Measurements from ENCODE around the gene MCOLN1. TPM values are rescaled to one million over a fixed set of nuclear protein-coding genes. Genes with fewer than 3 reads are reported as not detected.

The MCOLN1 gene
- total RNA-seq, 1 donor from 2014 or later = 6.6 TPM

DNA sequence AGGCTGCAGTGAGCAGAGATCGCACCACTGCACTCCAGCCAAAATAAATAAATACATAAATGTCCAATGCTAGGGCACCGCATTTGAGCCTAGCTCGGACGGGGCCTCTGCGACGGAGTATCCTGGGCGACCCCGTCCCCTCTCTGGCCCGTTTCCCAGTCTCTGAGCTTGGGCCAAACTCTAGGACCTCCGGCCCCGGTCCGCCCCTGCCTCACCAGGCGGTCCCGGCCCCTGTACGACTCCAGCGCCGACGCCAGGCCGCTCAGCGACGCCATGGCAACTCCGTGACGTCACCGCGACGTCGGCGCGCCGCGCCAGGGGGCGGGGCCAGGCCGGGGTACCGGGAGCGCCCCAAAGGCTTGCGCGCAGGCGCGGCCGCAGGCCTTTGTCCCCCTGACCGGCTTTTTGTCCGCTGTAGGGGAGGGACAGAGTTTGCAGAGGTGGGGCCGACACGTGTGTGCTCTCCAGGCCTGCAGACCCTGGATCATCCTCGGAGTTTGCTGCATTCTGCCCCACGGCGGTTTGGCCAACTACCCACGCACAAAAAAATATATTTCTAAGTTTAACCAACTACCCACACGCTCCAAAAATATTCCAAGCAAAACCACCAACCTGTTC lies 33.6 kb upstream of the MCOLN1 start, which contains the start of gene PEX11G:
PEX11G (minus strand) TSS at position 300 of the 618 bp plus-strand sequence; CDS start at position 275, 25 bp downstream.
- Histone ChIP-seq H3K27ac (peak within 1 kb of the TSS; percentile 77), H3K27me3 (no peaks in the 10 kb centered on the region), H3K4me3 (peak within 1 kb of the TSS; percentile 59), H3K36me3 (no peaks in the 10 kb centered on the region), H2AFZ (replicated peaks) (peak within 1 kb of the TSS; percentile 47), H3K9ac (no peak within 1 kb of the TSS), H3K4me1 (peaks cover 10% of the 10 kb centered on the region), H4K20me1 (ENCODE audit: low read depth) (no peaks in the 10 kb centered on the region), H3K9me3 (ENCODE audit: low read depth) (no peaks in the 10 kb centered on the region), H3K79me2 (ENCODE audit: low read depth) (no peaks in the 10 kb centered on the region), H3K4me2 (peak within 1 kb of the TSS; percentile 78), H3F3A (ENCODE audit: low read depth) (peaks cover 12% of the 10 kb centered on the region)
- peaks cover 13% of the 10 kb centered on the region for H3K27me3 Mint-ChIP-seq (ENCODE audit: insufficient read depth, low read depth)
- no peaks in the 10 kb centered on the region for H3K36me3 Mint-ChIP-seq
- peak within 1 kb of the TSS; percentile 91 for H3K27ac Mint-ChIP-seq
- DNase-seq (ENCODE audit: low spot score) = peak; percentile 98
- no peaks in the 10 kb centered on the region for H3K9me3 Mint-ChIP-seq
- TF ChIP-seq EZH2phosphoT487 (IDR thresholded peaks at IDR 0.05) = no peak
- TF ChIP-seq, protein P1, sequence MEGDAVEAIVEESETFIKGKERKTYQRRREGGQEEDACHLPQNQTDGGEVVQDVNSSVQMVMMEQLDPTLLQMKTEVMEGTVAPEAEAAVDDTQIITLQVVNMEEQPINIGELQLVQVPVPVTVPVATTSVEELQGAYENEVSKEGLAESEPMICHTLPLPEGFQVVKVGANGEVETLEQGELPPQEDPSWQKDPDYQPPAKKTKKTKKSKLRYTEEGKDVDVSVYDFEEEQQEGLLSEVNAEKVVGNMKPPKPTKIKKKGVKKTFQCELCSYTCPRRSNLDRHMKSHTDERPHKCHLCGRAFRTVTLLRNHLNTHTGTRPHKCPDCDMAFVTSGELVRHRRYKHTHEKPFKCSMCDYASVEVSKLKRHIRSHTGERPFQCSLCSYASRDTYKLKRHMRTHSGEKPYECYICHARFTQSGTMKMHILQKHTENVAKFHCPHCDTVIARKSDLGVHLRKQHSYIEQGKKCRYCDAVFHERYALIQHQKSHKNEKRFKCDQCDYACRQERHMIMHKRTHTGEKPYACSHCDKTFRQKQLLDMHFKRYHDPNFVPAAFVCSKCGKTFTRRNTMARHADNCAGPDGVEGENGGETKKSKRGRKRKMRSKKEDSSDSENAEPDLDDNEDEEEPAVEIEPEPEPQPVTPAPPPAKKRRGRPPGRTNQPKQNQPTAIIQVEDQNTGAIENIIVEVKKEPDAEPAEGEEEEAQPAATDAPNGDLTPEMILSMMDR (IDR thresholded peaks at IDR 0.05) = no peak
- no peak for TF ChIP-seq EZH2 (IDR thresholded peaks at IDR 0.05)
- H3K4me1 Mint-ChIP-seq = peaks cover 15% of the 10 kb centered on the region
- peak within 1 kb of the TSS; percentile 78 for H3K4me3 Mint-ChIP-seq

DNA sequence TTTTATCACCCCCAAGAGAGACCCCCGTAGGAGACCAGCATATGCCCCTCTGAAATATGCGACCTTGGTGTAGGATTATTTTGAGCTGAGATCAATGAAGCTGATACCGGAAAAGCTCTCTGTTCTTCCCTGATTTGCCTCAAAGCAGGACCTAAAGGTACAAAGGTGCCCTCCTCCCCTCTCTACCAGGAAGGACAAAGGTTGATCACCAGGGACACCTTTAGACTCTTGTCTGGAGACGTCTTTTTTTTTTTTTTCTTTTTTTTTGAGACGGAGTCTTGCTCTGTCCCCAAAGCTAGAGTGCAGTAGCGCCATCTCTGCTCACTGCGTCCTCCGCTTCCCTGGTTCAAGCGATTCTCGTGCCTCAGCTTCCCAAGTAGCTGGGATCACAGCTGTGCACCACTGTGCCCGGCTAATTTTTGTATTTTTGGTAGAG lies 32.8 kb upstream of the MCOLN1 start:
- H3K9me3 Mint-ChIP-seq = no peaks in the 10 kb centered on the region
- peak; percentile 13 for DNase-seq (ENCODE audit: low spot score)
- H3K27me3 ChIP-seq = no peaks in the 10 kb centered on the region
- peak overlapping the region; percentile 44 for H2AFZ ChIP-seq (replicated peaks)
- H3K27me3 Mint-ChIP-seq (ENCODE audit: insufficient read depth, low read depth) = peaks cover 13% of the 10 kb centered on the region
- no peak overlapping the region for H3K4me3 ChIP-seq
- peaks cover 22% of the 10 kb centered on the region for H3K4me1 Mint-ChIP-seq
- no peaks in the 10 kb centered on the region for H3K36me3 Mint-ChIP-seq
- peak overlapping the region; percentile 72 for H3K4me3 Mint-ChIP-seq
- TF ChIP-seq EZH2phosphoT487 (IDR thresholded peaks at IDR 0.05) (no peak), EZH2 (IDR thresholded peaks at IDR 0.05) (no peak)
- TF ChIP-seq, protein P1 (IDR thresholded peaks at IDR 0.05) = no peak
- H3K4me1 ChIP-seq = peaks cover 10% of the 10 kb centered on the region
- no peak overlapping the region for H3K9ac ChIP-seq
- no peaks in the 10 kb centered on the region for H3K9me3 ChIP-seq (ENCODE audit: low read depth)
- no peaks in the 10 kb centered on the region for H3K79me2 ChIP-seq (ENCODE audit: low read depth)
- H3K36me3 ChIP-seq = no peaks in the 10 kb centered on the region
- H3F3A ChIP-seq (ENCODE audit: low read depth) = peaks cover 12% of the 10 kb centered on the region
- peak overlapping the region; percentile 77 for H3K27ac ChIP-seq
- H3K27ac Mint-ChIP-seq = peak overlapping the region; percentile 91
- peak overlapping the region; percentile 9 for H3K4me2 ChIP-seq
- H4K20me1 ChIP-seq (ENCODE audit: low read depth) = no peaks in the 10 kb centered on the region

DNA sequence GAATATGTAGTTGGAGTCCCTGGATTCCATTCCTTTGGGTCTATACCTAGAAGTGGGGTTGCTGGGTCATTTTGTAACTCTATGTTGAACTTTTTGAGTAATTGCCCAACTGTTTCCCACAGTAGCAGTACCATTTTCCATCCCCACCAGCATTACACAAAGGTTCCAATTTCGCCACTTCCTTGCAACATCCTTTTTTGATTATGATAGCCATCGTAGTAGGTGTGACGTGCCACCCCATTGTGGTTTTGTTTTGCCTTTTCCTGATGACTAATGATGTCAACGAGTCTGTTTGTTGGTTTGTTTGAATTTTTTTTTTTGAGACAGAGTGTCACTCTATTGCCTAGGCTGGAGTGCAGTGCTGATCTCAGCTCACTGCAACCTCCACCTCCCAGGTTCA lies 30.3 kb upstream of the MCOLN1 start:
- H3K4me1 Mint-ChIP-seq = peaks cover 30% of the 10 kb centered on the region
- Histone ChIP-seq H3K36me3 (no peaks in the 10 kb centered on the region), H3K4me2 (no peak overlapping the region), H3K79me2 (ENCODE audit: low read depth) (no peaks in the 10 kb centered on the region), H3K27ac (no peak overlapping the region), H3K9ac (no peak overlapping the region), H3K9me3 (ENCODE audit: low read depth) (no peaks in the 10 kb centered on the region), H2AFZ (replicated peaks) (no peak overlapping the region), H3F3A (ENCODE audit: low read depth) (peaks cover 12% of the 10 kb centered on the region), H3K4me3 (no peak overlapping the region), H3K4me1 (peaks cover 10% of the 10 kb centered on the region), H3K27me3 (no peaks in the 10 kb centered on the region), H4K20me1 (ENCODE audit: low read depth) (no peaks in the 10 kb centered on the region)
- no peaks in the 10 kb centered on the region for H3K9me3 Mint-ChIP-seq
- H3K36me3 Mint-ChIP-seq = no peaks in the 10 kb centered on the region
- H3K4me3 Mint-ChIP-seq = no peak overlapping the region
- TF ChIP-seq, protein P1 (IDR thresholded peaks at IDR 0.05) = no peak
- no peak for TF ChIP-seq EZH2 (IDR thresholded peaks at IDR 0.05)
- TF ChIP-seq EZH2phosphoT487 (IDR thresholded peaks at IDR 0.05) = no peak
- no peak overlapping the region for H3K27ac Mint-ChIP-seq
- no peak for DNase-seq (ENCODE audit: low spot score)
- peaks cover 18% of the 10 kb centered on the region for H3K27me3 Mint-ChIP-seq (ENCODE audit: insufficient read depth, low read depth)
